ENCODE data around the gene HCAR3. TPM values are rescaled to one million over a fixed set of nuclear protein-coding genes. Genes with fewer than 3 reads are reported as not detected.

The HCAR3 gene
- polyA plus RNA-seq, 1 of the 3 experiments (the other 2 are of a cell fraction): not detected

DNA sequence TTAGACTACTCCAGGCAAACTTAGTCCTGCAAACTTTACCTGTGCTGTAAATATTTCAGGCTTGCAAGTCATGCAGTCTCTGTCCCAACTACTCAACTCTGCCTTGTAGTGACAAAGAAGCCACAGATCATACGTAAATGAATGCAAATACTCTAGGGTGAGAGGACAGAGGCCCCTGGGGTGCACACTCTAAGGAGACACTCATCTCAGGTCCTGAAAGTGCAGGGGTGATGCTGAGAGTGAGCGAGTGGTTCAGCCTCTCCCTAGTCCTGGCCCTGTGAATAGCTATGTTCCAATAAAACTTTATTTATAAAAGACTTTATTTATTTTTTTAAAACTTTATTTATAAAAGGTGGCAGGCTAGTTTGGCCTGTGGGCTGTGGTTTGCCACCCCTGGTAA lies 48.3 kb downstream of the HCAR3 start:
- Histone ChIP-seq H3K9me2 (no peaks in the 10 kb centered on the region), H3K4me1 (ENCODE audit: control insufficient read depth in 1 of 2, insufficient read depth in 2 of 2, low read depth in 1 of 2, low read length in 1 of 2) (peaks cover 0 to 5% of the 10 kb centered on the region in 2 experiments; a peak in 1 of 4 replicates), H3K27ac (ENCODE audit: low read depth in 2 of 2, low read length in 1 of 2) (no peak overlapping the region), H3K36me3 (replicated peaks in 1 of 2; ENCODE audit: control insufficient read depth in 1 of 2, insufficient read depth in 2 of 2, low read length in 1 of 2) (no peaks in the 10 kb centered on the region), H3F3A (replicated peaks; ENCODE audit: insufficient read depth) (peaks cover 14% of the 10 kb centered on the region), H3K9me3 (no peaks in the 10 kb centered on the region), H3K4me3 (ENCODE audit: low read depth in 2 of 2, low read length in 1 of 2) (no peak overlapping the region), H3K27me3 (ENCODE audit: insufficient read depth) (no peaks in the 10 kb centered on the region), H4K20me1 (ENCODE audit: insufficient read depth) (no peaks in the 10 kb centered on the region), H2AFZ (ENCODE audit: low read depth) (no peak overlapping the region), H3K79me2 (ENCODE audit: insufficient read depth) (no peaks in the 10 kb centered on the region), H3K4me2 (no peak overlapping the region), H3K9ac (no peak overlapping the region)
- ChIA-PET CTCF (no interaction called here), POLR2A (no interaction called here)
- TF ChIP-seq CHD2 (IDR thresholded peaks at IDR 0.05; ENCODE audit: low read length, partially characterized antibody) (no peak), FOSL2 (IDR thresholded peaks at IDR 0.05; ENCODE audit: borderline replicate concordance, low read depth) (no peak), YY1 (IDR thresholded peaks at IDR 0.05; ENCODE audit: low read depth) (no peak), MEF2A (IDR thresholded peaks at IDR 0.05; ENCODE audit: borderline replicate concordance, low read depth) (no peak), MXI1 (IDR thresholded peaks at IDR 0.05; ENCODE audit: low read depth, low read length) (no peak)
- 94% methylated on average over 2 of the region's 2 CpGs for WGBS (ENCODE audit: low lambda C conversion rate)
- no peak for DNase-seq

- Histone ChIP-seq H3K36me3 (replicated peaks in 1 of 2; ENCODE audit: control insufficient read depth in 1 of 2, insufficient read depth in 2 of 2, low read length in 1 of 2) (no peaks in the 10 kb centered on the region), H3K9me2 (no peaks in the 10 kb centered on the region), H3K79me2 (ENCODE audit: insufficient read depth) (no peaks in the 10 kb centered on the region), H3K9me3 (no peaks in the 10 kb centered on the region), H3K4me1 (ENCODE audit: control insufficient read depth in 1 of 2, insufficient read depth in 2 of 2, low read depth in 1 of 2, low read length in 1 of 2) (peaks cover 0 to 5% of the 10 kb centered on the region in 2 experiments; a peak in 1 of 4 replicates), H3K27me3 (ENCODE audit: insufficient read depth) (no peaks in the 10 kb centered on the region), H4K20me1 (ENCODE audit: insufficient read depth) (no peaks in the 10 kb centered on the region), H3K27ac (ENCODE audit: low read depth in 2 of 2, low read length in 1 of 2) (no peak overlapping the region), H3F3A (replicated peaks; ENCODE audit: insufficient read depth) (peaks cover 14% of the 10 kb centered on the region), H3K9ac (no peak overlapping the region), H3K4me3 (ENCODE audit: low read depth in 2 of 2, low read length in 1 of 2) (no peak overlapping the region), H2AFZ (ENCODE audit: low read depth) (no peak overlapping the region), H3K4me2 (no peak overlapping the region)
- WGBS (ENCODE audit: low lambda C conversion rate): 90% methylated on average over 5 of the region's 5 CpGs
- CTCF ChIA-PET: no interaction called here
- DNase-seq: no peak
- POLR2A ChIA-PET: no interaction called here
- TF ChIP-seq EP300 (IDR thresholded peaks at IDR 0.05; ENCODE audit: borderline replicate concordance in 1 of 2, low read depth in 1 of 2, low read length in 1 of 2) (no peak), NRF1 (IDR thresholded peaks at IDR 0.05; ENCODE audit: low read depth, low read length) (no peak), REST (IDR thresholded peaks at IDR 0.05; ENCODE audit: low read depth, low read length) (no peak), GABPA (IDR thresholded peaks at IDR 0.05; ENCODE audit: low read depth) (no peak), MXI1 (IDR thresholded peaks at IDR 0.05; ENCODE audit: low read depth, low read length) (no peak), EZH2phosphoT487 (IDR thresholded peaks at IDR 0.05; ENCODE audit: borderline replicate concordance, low read depth) (no peak), PBX3 (IDR thresholded peaks at IDR 0.05) (no peak), NFIC (IDR thresholded peaks at IDR 0.05; ENCODE audit: borderline replicate concordance) (no peak), ELF1 (IDR thresholded peaks at IDR 0.05) (no peak), CHD2 (IDR thresholded peaks at IDR 0.05; ENCODE audit: low read length, partially characterized antibody) (no peak), YY1 (IDR thresholded peaks at IDR 0.05; ENCODE audit: low read depth) (no peak), SIN3A (IDR thresholded peaks at IDR 0.05; ENCODE audit: borderline replicate concordance, low read depth, low read length) (no peak), RXRA (IDR thresholded peaks at IDR 0.05; ENCODE audit: borderline replicate concordance, low read depth) (no peak)
- TF ChIP-seq, protein P1, sequence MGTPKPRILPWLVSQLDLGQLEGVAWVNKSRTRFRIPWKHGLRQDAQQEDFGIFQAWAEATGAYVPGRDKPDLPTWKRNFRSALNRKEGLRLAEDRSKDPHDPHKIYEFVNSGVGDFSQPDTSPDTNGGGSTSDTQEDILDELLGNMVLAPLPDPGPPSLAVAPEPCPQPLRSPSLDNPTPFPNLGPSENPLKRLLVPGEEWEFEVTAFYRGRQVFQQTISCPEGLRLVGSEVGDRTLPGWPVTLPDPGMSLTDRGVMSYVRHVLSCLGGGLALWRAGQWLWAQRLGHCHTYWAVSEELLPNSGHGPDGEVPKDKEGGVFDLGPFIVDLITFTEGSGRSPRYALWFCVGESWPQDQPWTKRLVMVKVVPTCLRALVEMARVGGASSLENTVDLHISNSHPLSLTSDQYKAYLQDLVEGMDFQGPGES (IDR thresholded peaks at IDR 0.05; ENCODE audit: low read depth, low read length): no peak
- TF ChIP-seq, protein P2, sequence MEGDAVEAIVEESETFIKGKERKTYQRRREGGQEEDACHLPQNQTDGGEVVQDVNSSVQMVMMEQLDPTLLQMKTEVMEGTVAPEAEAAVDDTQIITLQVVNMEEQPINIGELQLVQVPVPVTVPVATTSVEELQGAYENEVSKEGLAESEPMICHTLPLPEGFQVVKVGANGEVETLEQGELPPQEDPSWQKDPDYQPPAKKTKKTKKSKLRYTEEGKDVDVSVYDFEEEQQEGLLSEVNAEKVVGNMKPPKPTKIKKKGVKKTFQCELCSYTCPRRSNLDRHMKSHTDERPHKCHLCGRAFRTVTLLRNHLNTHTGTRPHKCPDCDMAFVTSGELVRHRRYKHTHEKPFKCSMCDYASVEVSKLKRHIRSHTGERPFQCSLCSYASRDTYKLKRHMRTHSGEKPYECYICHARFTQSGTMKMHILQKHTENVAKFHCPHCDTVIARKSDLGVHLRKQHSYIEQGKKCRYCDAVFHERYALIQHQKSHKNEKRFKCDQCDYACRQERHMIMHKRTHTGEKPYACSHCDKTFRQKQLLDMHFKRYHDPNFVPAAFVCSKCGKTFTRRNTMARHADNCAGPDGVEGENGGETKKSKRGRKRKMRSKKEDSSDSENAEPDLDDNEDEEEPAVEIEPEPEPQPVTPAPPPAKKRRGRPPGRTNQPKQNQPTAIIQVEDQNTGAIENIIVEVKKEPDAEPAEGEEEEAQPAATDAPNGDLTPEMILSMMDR (IDR thresholded peaks at IDR 0.05): no peak
These were observed 50.9 kb downstream of the HCAR3 start for GRCh38 chr12:122665759-122666158.
